ENCODE results near the gene STX11. TPM values are rescaled to one million over a fixed set of nuclear protein-coding genes. Genes with fewer than 3 reads are reported as not detected.

The STX11 gene
- total and polyA plus RNA-seq, 12 donors = 0.50 to 22.2 (median 6.3) TPM

GRCh38 chr6:144174006-144174405 is 23.7 kb downstream of the STX11 start:
- 92 to 98% (median 95%) methylated on average over 5 of the region's 5 CpGs for WGBS, 4 donors
- TF ChIP-seq CTCF (IDR thresholded peaks at IDR 0.05) (no peak), POLR2A (IDR thresholded peaks at IDR 0.05) (no peak)
- intact Hi-C loops (cut with DNase I) = no loop called here
- no peaks in the 10 kb centered on the region for H3K27me3 ChIP-seq
- DNase-seq = no peak
- no peak overlapping the region for H3K27ac ChIP-seq
- no peaks in the 10 kb centered on the region for H3K9me3 ChIP-seq (replicated peaks in 1 of 3)
- H3K4me1 ChIP-seq (replicated peaks in 1 of 2) = peaks cover 0 to 6% of the 10 kb centered on the region in 2 donors
- no peaks in the 10 kb centered on the region for H3K36me3 ChIP-seq (replicated peaks in 1 of 2)
- no peak overlapping the region for H3K4me3 ChIP-seq

- 76 to 89% (median 84%) methylated on average over 5 of the region's 5 CpGs for WGBS, 4 donors
- H3K9me3 ChIP-seq (replicated peaks in 1 of 3) = no peaks in the 10 kb centered on the region
- intact Hi-C loops (cut with DNase I) = no loop called here
Observed at GRCh38 chr6:144176043-144176442, 25.7 kb downstream of the STX11 start.

GRCh38 chr6:144177726-144178125 is 27.4 kb downstream of the STX11 start:
- no peak for TF ChIP-seq POLR2A (IDR thresholded peaks at IDR 0.05)
- TF ChIP-seq CTCF (IDR thresholded peaks at IDR 0.05) = no peak
- no peaks in the 10 kb centered on the region for H3K4me1 ChIP-seq (replicated peaks in 1 of 2)
- DNase-seq = no peak
- 72 to 87% (median 81%) methylated on average over 3 of the region's 3 CpGs for WGBS, 4 donors
- no peaks in the 10 kb centered on the region for H3K27me3 ChIP-seq
- no peak overlapping the region for H3K4me3 ChIP-seq
- no peak overlapping the region for H3K27ac ChIP-seq
- intact Hi-C loops (cut with DNase I) = no loop called here
- H3K9me3 ChIP-seq (replicated peaks in 1 of 3) = no peaks in the 10 kb centered on the region
- no peaks in the 10 kb centered on the region for H3K36me3 ChIP-seq (replicated peaks in 1 of 2)

More at GRCh38 chr6:144176043-144176442, 25.7 kb downstream of the STX11 start:
- no peak for DNase-seq
- Histone ChIP-seq H3K4me1 (replicated peaks in 1 of 2) (peaks cover 0 to 6% of the 10 kb centered on the region in 2 donors), H3K27ac (no peak overlapping the region), H3K27me3 (no peaks in the 10 kb centered on the region), H3K4me3 (no peak overlapping the region), H3K36me3 (replicated peaks in 1 of 2) (no peaks in the 10 kb centered on the region)
- no peak for TF ChIP-seq POLR2A (IDR thresholded peaks at IDR 0.05)
- TF ChIP-seq CTCF (IDR thresholded peaks at IDR 0.05) = no peak

GRCh38 chr6:144178323-144178722 is 28.0 kb downstream of the STX11 start:
- Histone ChIP-seq H3K9me3 (replicated peaks in 1 of 3) (no peaks in the 10 kb centered on the region), H3K4me1 (replicated peaks in 1 of 2) (no peaks in the 10 kb centered on the region), H3K27ac (no peak overlapping the region), H3K4me3 (no peak overlapping the region), H3K27me3 (no peaks in the 10 kb centered on the region), H3K36me3 (replicated peaks in 1 of 2) (no peaks in the 10 kb centered on the region)
- DNase-seq = no peak
- 88 to 93% (median 91%) methylated on average over 3 of the region's 3 CpGs for WGBS, 4 donors
- intact Hi-C loops (cut with DNase I) = no loop called here
- TF ChIP-seq POLR2A (IDR thresholded peaks at IDR 0.05) = no peak

- TF ChIP-seq CTCF (IDR thresholded peaks at IDR 0.05) = no peak
- no peak for TF ChIP-seq POLR2A (IDR thresholded peaks at IDR 0.05)
- Histone ChIP-seq H3K4me3 (no peak overlapping the region), H3K27me3 (no peaks in the 10 kb centered on the region), H3K4me1 (replicated peaks in 1 of 2) (no peaks in the 10 kb centered on the region), H3K9me3 (replicated peaks in 1 of 3) (no peaks in the 10 kb centered on the region), H3K27ac (no peak overlapping the region), H3K36me3 (replicated peaks in 1 of 2) (no peaks in the 10 kb centered on the region)
- intact Hi-C loops (cut with DNase I) = no loop called here
- DNase-seq = no peak
- WGBS, 4 donors = 88 to 94% (median 92%) methylated on average over 4 of the region's 4 CpGs
Observed at GRCh38 chr6:144179237-144179636, 28.9 kb downstream of the STX11 start.

All from adrenal gland (tissue), 12 donors.